Kidney epithelial cell (primary cell): ENCODE data around the gene PHF14. TPM values are rescaled to one million over a fixed set of nuclear protein-coding genes. Genes with fewer than 3 reads are reported as not detected.
A peak's percentile ranks its signal among the peaks of the same experiment; 100 is the strongest.
"Not testable (repeated sequence)": the region's sequence is repeated elsewhere in the genome, so short reads cannot be mapped to it uniquely, and the experiment has no call there.

ENCODE experiments used
- DNase-seq: peaks from one replicate; pipeline ENCODE4 v3.0.0-alpha.2; 2010; ENCODE audit warnings: low read depth
- H3K27me3 ChIP-seq: 2 replicates; pipeline ENCODE4 v1.6.0; 2011; ENCODE audit warnings: low read length; ENCODE audit not compliant: control insufficient read depth, insufficient read depth
- H3K36me3 ChIP-seq: 2 replicates; pipeline ENCODE4 v1.5.1; 2011; ENCODE audit warnings: low read length; ENCODE audit not compliant: control insufficient read depth, insufficient read depth
- H3K4me3 ChIP-seq: 2 replicates; pipeline ENCODE4 v1.5.1; 2011; ENCODE audit warnings: low read depth, mild to moderate bottlenecking, control low read depth, low read length
- CTCF ChIP-seq: IDR thresholded peaks from 2 replicates; pipeline ENCODE4 v1.5.1; 2011; ENCODE audit warnings: mild to moderate bottlenecking, moderate library complexity, low read length, control low read depth, inconsistent platforms; ENCODE audit not compliant: insufficient read depth, poor library complexity, severe bottlenecking
- total RNA-seq: library from RNA; depleted of rRNA; stranded (reverse); fragments of >200 nt; gene quantifications from 2 replicates; pipeline ENCODE4 v1.2.3, GENCODE V29; 2015

Gene PHF14
- total RNA-seq, 1 donor from 2014 or later = 40.4 TPM

DNA sequence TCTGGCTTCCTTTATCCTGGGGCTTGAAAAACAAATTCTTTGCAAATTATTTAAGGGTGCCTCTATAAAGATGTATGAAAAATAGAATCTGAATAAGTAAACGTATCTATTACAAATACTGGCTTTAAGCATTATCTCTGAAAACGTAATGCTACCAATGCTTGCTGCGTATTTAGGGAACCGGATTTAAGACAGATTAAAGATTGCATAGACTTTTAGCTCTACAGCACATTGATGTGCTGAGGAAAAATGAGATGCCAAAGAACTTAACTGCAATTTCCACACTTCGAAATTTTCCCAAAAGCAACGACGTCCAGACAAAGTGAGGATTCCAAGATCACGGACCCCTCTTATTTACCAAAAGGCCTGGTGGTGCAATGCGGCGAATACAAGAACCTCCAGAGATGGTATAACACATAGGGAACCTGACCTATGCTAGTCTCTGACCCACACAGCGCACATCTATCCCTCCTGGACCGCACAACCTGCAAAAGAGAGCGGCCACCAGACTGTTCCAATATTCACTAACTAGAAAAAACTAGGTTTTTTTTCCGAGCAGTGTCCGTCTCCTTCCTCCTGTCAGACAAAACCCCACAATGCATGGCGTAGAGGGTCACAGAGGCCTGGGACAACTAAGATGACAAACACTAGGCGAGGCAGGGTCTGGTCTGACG is 34.3 kb upstream of the PHF14 start:
- no peaks in the 10 kb centered on the region for H3K36me3 ChIP-seq
- no peaks in the 10 kb centered on the region for H3K27me3 ChIP-seq
- peak overlapping the region; percentile 60 for H3K4me3 ChIP-seq
- no peak for TF ChIP-seq CTCF
- DNase-seq = no peak

GRCh38 chr7:10939911-10940703 is 33.6 kb upstream of the PHF14 start:
- no peaks in the 10 kb centered on the region for H3K27me3 ChIP-seq
- no peaks in the 10 kb centered on the region for H3K36me3 ChIP-seq
- peak; percentile 78 for DNase-seq
- no peak for TF ChIP-seq CTCF
- peak overlapping the region; percentile 60 for H3K4me3 ChIP-seq

GRCh38 chr7:10940704-10941355 is 32.8 kb upstream of the PHF14 start:
- H3K36me3 ChIP-seq = no peaks in the 10 kb centered on the region
- no peak for DNase-seq
- no peak for TF ChIP-seq CTCF
- H3K27me3 ChIP-seq = no peaks in the 10 kb centered on the region
- H3K4me3 ChIP-seq = peak overlapping the region; percentile 53

DNA sequence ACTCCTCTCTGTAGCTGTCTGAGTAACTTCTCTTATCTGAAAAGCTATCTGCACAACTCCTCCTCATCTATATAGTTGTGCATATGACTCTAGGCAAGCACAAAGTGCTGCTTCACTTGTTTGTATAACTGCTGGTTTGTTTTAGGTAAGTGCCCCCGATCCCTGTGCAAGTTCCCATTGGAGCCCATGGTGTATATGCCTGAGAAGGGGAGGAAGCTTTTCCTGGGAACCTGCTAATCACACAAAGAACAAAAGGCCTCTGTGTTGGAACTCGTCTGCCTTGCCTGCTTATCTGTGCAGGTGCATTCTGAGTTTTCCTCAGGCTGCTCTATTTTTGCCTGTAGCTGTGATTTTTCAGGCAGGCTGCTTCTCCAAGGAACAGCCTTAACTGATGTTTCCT is 23.2 kb upstream of the PHF14 start:
- no peak for TF ChIP-seq CTCF
- Histone ChIP-seq H3K36me3 (no peaks in the 10 kb centered on the region), H3K27me3 (no peaks in the 10 kb centered on the region), H3K4me3 (no peak overlapping the region)
- DNase-seq = no peak

- DNase-seq, H3K4me3 ChIP-seq, H3K36me3 ChIP-seq, H3K27me3 ChIP-seq: not testable (repeated sequence)
These were observed 22.6 kb upstream of the PHF14 start for GRCh38 chr7:10950974-10951578.

GRCh38 chr7:10952588-10952987 is 21.1 kb upstream of the PHF14 start:
- no peak for DNase-seq
- Histone ChIP-seq H3K27me3 (no peaks in the 10 kb centered on the region), H3K4me3 (no peak overlapping the region), H3K36me3 (no peaks in the 10 kb centered on the region)
- no peak for TF ChIP-seq CTCF

DNA sequence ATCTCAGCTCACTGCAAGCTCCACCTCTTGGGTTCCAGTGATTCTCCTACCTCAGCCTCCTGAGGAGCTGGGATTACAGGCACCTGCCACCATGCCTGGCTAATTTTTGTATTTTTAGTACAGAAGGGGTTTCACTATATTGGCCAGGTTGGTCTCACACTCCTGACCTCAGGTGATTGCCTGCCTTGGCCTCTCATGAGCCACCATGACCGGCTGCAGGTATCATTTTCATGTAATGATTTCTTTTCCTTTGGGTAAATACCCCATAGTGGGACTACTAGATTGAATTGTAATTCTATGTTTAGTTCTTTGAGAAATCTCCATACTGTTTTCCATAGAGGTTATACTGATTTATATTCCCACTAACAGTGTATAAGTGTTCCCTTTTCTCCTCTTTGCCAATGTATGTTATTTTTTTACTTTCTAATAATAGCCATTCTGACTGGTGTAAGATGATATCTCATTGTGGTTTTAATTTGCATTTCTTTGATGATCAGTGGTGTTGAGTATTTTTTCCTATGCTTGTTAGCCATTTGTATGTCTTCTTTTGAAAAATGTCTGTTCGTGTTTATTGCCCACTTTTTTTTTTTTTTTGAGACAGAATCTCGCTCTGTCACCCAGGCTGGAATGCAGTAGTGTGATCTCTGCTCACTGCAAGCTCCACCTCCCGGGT is 20.5 kb upstream of the PHF14 start:
- not testable (repeated sequence) for H3K4me3 ChIP-seq, H3K27me3 ChIP-seq, DNase-seq, H3K36me3 ChIP-seq
